H9 (cell line): ENCODE measurements around the gene TEX2. TPM values are rescaled to one million over a fixed set of nuclear protein-coding genes. Genes with fewer than 3 reads are reported as not detected.

ENCODE experiments used
- DNase-seq: peaks from one replicate; pipeline ENCODE4 v3.0.0-alpha.2; 2017
- H2AFZ ChIP-seq: one replicate; pipeline ENCODE4 v1.6.1; 2013; ENCODE audit warnings: mild to moderate bottlenecking, low read length, control low read depth, moderate library complexity
- H2AK5ac ChIP-seq: 2 replicates; pipeline ENCODE4 v1.6.1; 2013; ENCODE audit warnings: low read length, control low read depth, mixed read lengths; ENCODE audit not compliant: insufficient read length
- H2BK120ac ChIP-seq: one replicate; pipeline ENCODE4 v1.6.1; 2013; ENCODE audit warnings: low read depth, mild to moderate bottlenecking, low read length, control low read depth, inconsistent platforms; ENCODE audit not compliant: poor library complexity, severe bottlenecking
- H2BK12ac ChIP-seq: 2 replicates; pipeline ENCODE4 v1.6.1; 2013; ENCODE audit warnings: low read length, control low read depth, mixed read lengths, low read depth; ENCODE audit not compliant: insufficient read length
- H2BK15ac ChIP-seq: 2 replicates; pipeline ENCODE4 v1.6.1; 2013; ENCODE audit warnings: low read depth, low read length, control low read depth
- H2BK20ac ChIP-seq: one replicate; pipeline ENCODE4 v1.6.1; 2013; ENCODE audit warnings: low read depth, mild to moderate bottlenecking, low read length, control low read depth, inconsistent platforms; ENCODE audit not compliant: poor library complexity, severe bottlenecking
- H2BK5ac ChIP-seq: 2 replicates; pipeline ENCODE4 v1.6.1; 2013; ENCODE audit warnings: low read length, control low read depth, mixed read lengths; ENCODE audit not compliant: insufficient read length
- H3K14ac ChIP-seq: 2 replicates; pipeline ENCODE4 v1.6.1; 2013; ENCODE audit warnings: low read length, control low read depth; ENCODE audit not compliant: insufficient read depth
- H3K18ac ChIP-seq: 2 replicates; pipeline ENCODE4 v1.6.1; 2013; ENCODE audit warnings: low read depth, mild to moderate bottlenecking, mixed read lengths, low read length, control low read depth; ENCODE audit not compliant: insufficient read length
- H3K23ac ChIP-seq: 2 replicates; pipeline ENCODE4 v1.6.1; 2013; ENCODE audit warnings: low read length, control low read depth, mixed read lengths, low read depth; ENCODE audit not compliant: insufficient read length
- H3K23me2 ChIP-seq: 2 replicates; pipeline ENCODE4 v1.6.1; 2013; ENCODE audit warnings: low read depth, mild to moderate bottlenecking, mixed read lengths, low read length, control low read depth; ENCODE audit not compliant: insufficient read length, poor library complexity, severe bottlenecking
- H3K27ac ChIP-seq: 2 replicates; pipeline ENCODE4 v1.5.1; 2013; ENCODE audit warnings: low read length, control low read depth, mixed read lengths, low read depth; ENCODE audit not compliant: insufficient read length
- H3K27me3 ChIP-seq: 2 replicates; pipeline ENCODE4 v1.6.1; 2013; ENCODE audit warnings: low read length, control low read depth, inconsistent platforms; ENCODE audit not compliant: insufficient read depth
- H3K4ac ChIP-seq: 2 replicates; pipeline ENCODE4 v1.6.1; 2013; ENCODE audit warnings: low read depth, mild to moderate bottlenecking, control low read depth, inconsistent platforms, low read length, moderate library complexity
- H3K4me1 ChIP-seq: 2 replicates; pipeline ENCODE4 v1.6.1; 2013; ENCODE audit warnings: low read length, control low read depth, inconsistent platforms; ENCODE audit not compliant: insufficient read depth
- H3K4me2 ChIP-seq: 2 replicates; pipeline ENCODE4 v1.6.1; 2013; ENCODE audit warnings: low read length, control low read depth, mixed read lengths; ENCODE audit not compliant: insufficient read length, insufficient read depth
- H3K56ac ChIP-seq: 2 replicates; pipeline ENCODE4 v1.6.1; 2013; ENCODE audit warnings: low read depth, mild to moderate bottlenecking, mixed read lengths, low read length, control low read depth; ENCODE audit not compliant: insufficient read length
- H3K79me1 ChIP-seq: 2 replicates; pipeline ENCODE4 v1.6.1; 2013; ENCODE audit warnings: low read depth, mild to moderate bottlenecking, moderate library complexity, low read length, control low read depth, inconsistent platforms; ENCODE audit not compliant: insufficient read depth, poor library complexity, severe bottlenecking
- H3K79me2 ChIP-seq: 2 replicates; pipeline ENCODE4 v1.6.1; 2013; ENCODE audit warnings: low read length, control low read depth, inconsistent platforms; ENCODE audit not compliant: insufficient read depth
- H3K9ac ChIP-seq: 2 replicates; pipeline ENCODE4 v1.6.1; 2013; ENCODE audit warnings: low read length, control low read depth, mixed read lengths; ENCODE audit not compliant: insufficient read length; ENCODE audit errors: extremely low read depth
- H3K9me3 ChIP-seq: one replicate; pipeline ENCODE4 v1.6.1; 2013; ENCODE audit warnings: low read depth, low read length, inconsistent platforms; ENCODE audit not compliant: control insufficient read depth
- H3T11ph ChIP-seq: one replicate; pipeline ENCODE4 v1.6.1; 2013; ENCODE audit warnings: mild to moderate bottlenecking, low read length, control low read depth, inconsistent platforms
- H4K20me1 ChIP-seq: one replicate; pipeline ENCODE4 v1.6.1; 2013; ENCODE audit not compliant: control insufficient read depth, insufficient read length, insufficient read depth
- H4K5ac ChIP-seq: 2 replicates; pipeline ENCODE4 v1.6.1; 2013; ENCODE audit warnings: low read depth, mild to moderate bottlenecking, mixed read lengths, low read length, control low read depth; ENCODE audit not compliant: insufficient read length
- H4K8ac ChIP-seq: replicated peaks from 2 replicates; pipeline ENCODE4 v1.6.1; 2013; ENCODE audit warnings: low read length, control low read depth, mixed read lengths, low read depth; ENCODE audit not compliant: insufficient read length
- H4K91ac ChIP-seq: 2 replicates; pipeline ENCODE4 v1.6.1; 2013; ENCODE audit warnings: low read depth, mild to moderate bottlenecking, moderate library complexity, mixed read lengths, low read length, control low read depth; ENCODE audit not compliant: insufficient read length
- H3K27ac Mint-ChIP-seq, 3 experiments: 2 replicates in 2 of 3; 3 replicates in 1 of 3; pipeline ENCODE4 v1.8.0; 2020 to 2021; ENCODE audit warnings: mixed read lengths in 3 of 3, mild to moderate bottlenecking in 1 of 3, moderate library complexity in 1 of 3
- H3K27me3 Mint-ChIP-seq: 2 replicates; pipeline ENCODE4 v1.8.0; 2021; ENCODE audit warnings: low read depth, mild to moderate bottlenecking, moderate library complexity, mixed read lengths
- H3K36me3 Mint-ChIP-seq, 3 experiments: 2 replicates in 2 of 3; 3 replicates in 1 of 3; pipeline ENCODE4 v1.8.0; 2020 to 2021; ENCODE audit warnings: low read depth in 3 of 3, mixed read lengths in 3 of 3; ENCODE audit not compliant: insufficient read depth in 1 of 3
- H3K4me1 Mint-ChIP-seq, 2 experiments: 2 replicates each; pipeline ENCODE4 v1.8.0; 2020; ENCODE audit warnings: mixed read lengths in 2 of 2
- H3K4me3 Mint-ChIP-seq, 2 experiments: 2 replicates in 1 of 2; 3 replicates in 1 of 2; pipeline ENCODE4 v1.8.0; 2020 to 2021; ENCODE audit warnings: mild to moderate bottlenecking in 2 of 2, mixed read lengths in 2 of 2, moderate library complexity in 1 of 2
- H3K9me3 Mint-ChIP-seq, 2 experiments: 2 replicates in 1 of 2; 3 replicates in 1 of 2; pipeline ENCODE4 v1.8.0; 2020; ENCODE audit warnings: mild to moderate bottlenecking in 2 of 2, mixed read lengths in 2 of 2, moderate library complexity in 1 of 2
- CTCF ChIP-seq: fragments of 200-600 bp; sonication (generic); conservative IDR thresholded peaks from 3 replicates; pipeline ENCODE4 v1.8.0; 2021; ENCODE audit warnings: antibody characterized with exemption, mild to moderate bottlenecking
- WGBS: extraction: QIAGEN DNeasy Blood & Tissue Kit; methylation state at CpG from one replicate; pipeline ENCODE4 v1.1.7; 2013; ENCODE audit warnings: missing lambda C conversion rate, low lambda C conversion rate, mixed read lengths; ENCODE audit not compliant: insufficient read length; ENCODE audit errors: extremely low coverage; 5-methylcytosine and 5-hydroxymethylcytosine counted together
- total RNA-seq: library from RNA; stranded (reverse); gene quantifications from 2 replicates; pipeline ENCODE4 v1.2.1, GENCODE V29; 2021

TEX2 gene
- total RNA-seq, 1 experiment from 2014 or later, result 12.2 TPM

- Histone ChIP-seq H2BK20ac (no peak overlapping the region), H3T11ph (no peak overlapping the region), H4K20me1 (no peaks in the 10 kb centered on the region), H3K4me2 (no peak overlapping the region), H3K23ac (no peak overlapping the region), H2AK5ac (no peak overlapping the region), H2AFZ (no peak overlapping the region), H3K27ac (no peak overlapping the region), H3K4ac (no peak overlapping the region), H3K79me1 (no peaks in the 10 kb centered on the region), H3K18ac (no peak overlapping the region), H3K14ac (no peak overlapping the region), H2BK5ac (no peak overlapping the region), H4K8ac (no peak overlapping the region), H3K9ac (no peak overlapping the region), H3K9me3 (no peaks in the 10 kb centered on the region), H3K79me2 (no peaks in the 10 kb centered on the region), H3K27me3 (no peaks in the 10 kb centered on the region), H3K4me1 (no peaks in the 10 kb centered on the region), H2BK15ac (no peak overlapping the region), H2BK120ac (no peak overlapping the region), H4K5ac (no peak overlapping the region), H3K56ac (no peak overlapping the region), H3K23me2 (no peaks in the 10 kb centered on the region), H4K91ac (no peak overlapping the region), H2BK12ac (no peak overlapping the region)
- TF ChIP-seq CTCF, result no peak
- no peak for DNase-seq
- H3K9me3 Mint-ChIP-seq, result no peaks in the 10 kb centered on the region; a peak in 1 of 5 replicates
- peaks cover 2 to 12% (median 10%) of the 10 kb centered on the region in 3 experiments; a peak in 2 of 7 replicates for H3K36me3 Mint-ChIP-seq
- H3K4me1 Mint-ChIP-seq, result no peaks in the 10 kb centered on the region
- no peaks in the 10 kb centered on the region for H3K27me3 Mint-ChIP-seq
- WGBS, result no CpG with 5 or more reads among the region's 3 CpGs
- H3K27ac Mint-ChIP-seq, result 0 out of 7 replicates have a peak overlapping the region, but pooled peaks of 2 of the 3 experiments have one; percentile 31 to 43
- no peak overlapping the region for H3K4me3 Mint-ChIP-seq
Observed at GRCh38 chr17:64185101-64185500, 78.0 kb downstream of the TEX2 start.
